NCI-H69 (cell line): ENCODE data around the gene NKAIN4.

Source experiments
- DNase-seq: peaks from one replicate; lab custom pipeline; 2025; lab: John Stamatoyannopoulos, UW

NKAIN4 gene

DNA sequence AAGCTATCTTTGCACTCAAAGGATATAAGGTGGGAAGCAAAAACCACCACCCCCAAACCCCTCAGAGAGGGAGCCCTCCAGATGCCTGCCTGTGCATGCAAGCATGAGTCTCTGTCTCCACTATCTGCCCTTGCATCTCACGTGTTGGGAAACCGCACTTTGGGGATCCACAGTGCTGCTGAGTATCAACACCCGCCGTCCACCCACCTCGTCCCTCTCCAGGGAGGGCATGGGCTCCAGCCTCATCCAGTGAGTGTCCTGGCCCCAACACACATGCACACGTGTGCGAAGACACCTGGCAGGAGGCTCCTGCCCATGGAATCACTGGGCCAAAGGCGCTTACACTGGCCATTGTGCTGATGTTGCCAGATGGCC is 34.8 kb downstream of the NKAIN4 start:
- no peak for DNase-seq

DNA sequence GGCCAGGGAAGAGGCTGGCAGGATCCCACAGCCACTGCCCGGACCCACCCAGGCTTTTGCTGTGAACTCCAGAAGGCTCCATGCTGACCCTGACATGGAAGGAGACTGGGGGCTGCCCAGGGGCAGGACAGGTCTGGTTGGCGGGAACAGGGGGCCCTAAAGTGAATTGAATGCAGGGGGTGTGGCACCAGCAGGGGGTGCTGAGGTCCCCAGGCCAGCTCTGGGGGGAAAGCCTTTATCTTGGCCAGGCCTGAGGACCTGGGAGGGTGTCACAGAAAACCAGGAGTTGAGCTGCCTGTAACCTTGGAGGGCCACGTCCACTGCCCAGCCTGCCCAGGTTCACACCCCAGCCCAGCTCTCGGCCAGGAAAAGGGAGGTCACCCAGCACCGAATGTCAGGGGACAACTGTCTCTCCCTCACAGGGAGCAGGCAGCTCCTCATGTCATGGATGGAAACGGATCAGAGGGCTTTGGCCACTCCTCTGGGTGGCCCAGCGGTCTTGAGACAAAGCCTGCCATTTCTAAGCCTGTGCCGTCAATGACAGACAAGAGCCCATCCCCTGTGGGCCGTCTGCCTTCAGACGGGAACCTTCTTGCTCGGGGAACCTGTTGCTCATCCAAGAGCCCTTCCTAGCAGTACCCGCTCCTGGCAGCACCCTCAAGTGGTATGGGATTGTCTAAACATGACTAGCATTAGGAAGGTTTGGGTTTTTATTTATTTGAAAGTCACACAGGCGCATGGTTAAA is 35.4 kb downstream of the NKAIN4 start:
- no peak for DNase-seq

DNA sequence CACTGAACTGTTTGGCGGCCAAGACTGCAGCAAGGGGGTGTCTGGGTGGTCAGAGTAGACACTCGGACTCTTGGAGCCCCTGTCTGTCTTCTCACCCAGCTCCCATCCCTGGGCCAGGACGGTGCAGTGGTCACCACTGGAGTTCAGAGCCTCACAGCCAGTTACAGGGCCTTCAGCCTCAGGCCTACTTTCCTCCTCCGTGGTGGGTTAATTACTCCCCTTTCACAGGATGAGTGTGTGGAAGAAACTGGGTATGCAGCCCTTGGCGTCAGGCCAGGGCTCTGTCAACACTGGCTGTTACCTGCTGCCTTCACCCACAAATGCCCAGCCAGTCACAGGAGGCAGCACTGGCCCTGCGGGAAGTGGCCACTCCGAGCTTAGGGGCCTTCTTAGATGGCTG is 36.6 kb downstream of the NKAIN4 start:
- peak; percentile 80 for DNase-seq

DNA sequence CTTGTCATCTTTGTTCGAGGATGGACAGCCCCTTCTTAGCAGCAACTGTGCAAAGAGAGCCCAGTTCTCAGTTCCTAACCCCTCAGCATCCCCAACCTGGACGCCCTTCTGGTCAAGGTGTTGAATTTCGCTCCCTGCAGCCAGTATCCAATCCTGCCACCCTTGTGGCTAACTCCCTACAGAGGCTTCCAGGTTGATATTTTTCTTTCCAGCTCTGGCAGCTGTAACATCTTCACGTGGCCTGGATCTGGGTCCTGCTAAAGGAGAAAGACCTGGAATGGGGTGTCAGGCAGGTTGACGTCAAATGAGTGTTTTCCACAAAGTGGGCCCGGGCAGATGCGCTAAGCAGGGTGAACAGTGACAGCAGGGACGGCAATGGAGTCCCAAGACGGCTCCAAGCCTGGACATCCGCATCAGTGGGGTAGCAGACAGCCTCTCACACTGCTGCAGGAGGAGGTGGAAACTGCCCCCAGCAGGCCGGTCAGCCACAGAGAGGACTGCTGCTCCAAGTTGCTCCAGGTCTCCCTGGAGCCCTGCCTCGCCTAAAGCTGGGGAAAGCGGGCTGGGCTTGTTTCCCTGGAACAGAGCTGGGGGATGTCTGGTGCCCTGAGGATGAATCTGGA is 37.3 kb downstream of the NKAIN4 start:
- DNase-seq = no peak

DNA sequence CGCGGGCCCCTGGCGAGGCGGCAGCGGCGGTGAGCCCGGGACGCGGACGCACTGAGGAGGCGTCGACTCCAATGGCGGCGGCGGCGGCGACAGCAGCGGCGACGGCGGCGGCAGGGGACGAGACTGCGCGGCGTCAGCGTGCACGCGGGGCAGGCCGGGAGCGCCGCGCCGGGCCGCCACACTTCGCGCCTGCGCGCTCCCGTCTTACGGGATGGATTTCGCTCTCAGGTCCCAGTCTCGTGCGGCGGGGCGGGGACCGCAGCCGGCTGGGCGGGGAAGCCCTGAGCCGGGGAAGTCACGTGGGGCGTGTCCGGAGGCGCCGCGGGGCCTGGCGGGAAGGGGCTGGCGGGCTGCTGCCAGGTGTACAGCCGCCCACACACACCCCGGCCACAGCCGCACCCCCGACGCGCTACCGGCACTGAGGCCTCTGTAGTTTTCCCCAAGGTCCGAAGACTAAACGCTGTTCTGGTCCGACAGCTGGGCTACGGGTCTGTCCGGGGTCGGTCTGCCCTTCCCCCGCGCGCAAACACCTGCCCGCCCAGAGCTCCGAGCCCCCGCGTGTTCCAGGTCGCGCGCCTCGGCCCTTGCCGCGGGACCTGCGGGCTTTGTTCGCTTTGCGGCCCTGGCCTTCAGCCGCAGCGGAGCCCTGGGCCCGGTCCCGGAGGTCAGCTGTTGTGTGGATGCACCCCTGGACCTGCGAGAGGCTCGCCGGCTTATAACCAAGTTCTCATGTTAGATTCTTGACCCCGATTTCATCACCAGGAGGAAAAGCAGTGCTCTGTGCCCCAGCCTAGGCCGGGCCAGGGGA is 38.0 kb downstream of the NKAIN4 start, which contains the start of gene YTHDF1:
YTHDF1 (minus strand) TSS at position 91 of the 808 bp plus-strand sequence. CDS start 239 bp downstream, outside the sequence.
- peak; percentile 94 for DNase-seq

DNA sequence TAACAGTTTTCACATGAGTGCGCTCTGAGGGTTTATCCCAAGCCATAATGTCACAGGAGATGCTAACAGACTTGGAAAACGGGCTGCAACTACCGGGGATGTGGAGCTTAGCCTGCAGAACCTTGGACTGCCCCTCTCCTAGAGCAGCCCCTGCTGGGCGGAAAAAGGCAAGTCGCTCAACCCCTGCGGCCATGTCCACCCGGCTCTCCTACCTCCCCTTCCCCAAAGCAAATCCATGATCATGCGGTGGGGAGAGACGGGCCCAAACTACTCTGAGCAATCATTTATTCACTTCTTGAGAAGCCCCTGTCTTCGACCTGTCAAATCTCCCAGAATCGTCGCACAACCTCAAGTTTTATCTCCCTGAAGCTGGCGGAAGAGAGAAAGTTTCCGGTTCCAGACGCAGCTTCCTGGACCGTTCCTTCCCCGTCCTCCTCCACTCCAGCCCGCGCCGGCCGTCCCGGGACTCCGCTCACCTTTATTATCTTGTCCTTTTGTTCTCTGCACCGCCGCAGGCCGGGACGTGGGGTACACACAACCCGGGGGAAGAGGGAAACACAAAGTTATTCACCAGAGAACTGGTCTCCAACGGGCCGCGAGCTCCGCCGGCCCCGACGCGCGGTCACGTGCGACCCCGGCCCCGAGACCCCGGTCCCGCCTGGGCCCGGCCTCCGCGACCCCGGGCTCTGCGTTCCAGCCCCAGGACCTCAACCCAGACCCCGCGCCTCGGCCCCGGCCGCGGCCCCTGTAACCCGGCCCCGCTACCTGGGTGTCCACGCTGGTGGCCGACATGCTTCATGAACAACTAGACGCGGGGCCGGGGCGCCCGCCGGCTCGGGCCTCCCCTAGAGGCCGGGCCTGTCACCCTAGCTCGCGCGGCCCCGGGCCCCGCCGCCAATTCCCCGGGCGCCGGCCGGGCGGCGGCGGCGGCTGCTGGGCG is 38.9 kb downstream of the NKAIN4 start:
- peak; percentile 31 for DNase-seq

DNA sequence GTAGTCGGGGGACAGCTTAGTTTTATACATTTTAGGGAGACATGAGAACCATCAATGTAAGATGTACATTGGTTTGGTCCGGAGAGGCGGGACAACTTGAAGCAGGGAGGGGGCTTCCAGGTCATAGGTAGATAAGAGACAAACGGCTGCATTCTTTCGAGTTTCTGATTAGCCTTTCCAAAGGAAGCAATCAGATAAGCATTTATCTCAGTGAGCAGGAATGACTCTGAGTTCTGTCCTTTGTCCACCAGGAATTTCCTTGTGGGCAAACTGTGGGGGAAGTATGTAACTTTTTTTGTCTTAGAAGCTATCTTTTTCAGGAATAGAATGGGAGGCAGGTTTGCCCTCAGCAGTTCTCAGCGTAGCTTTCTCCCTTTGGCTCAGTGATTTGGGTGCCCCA is 39.7 kb downstream of the NKAIN4 start:
- no peak for DNase-seq

DNA sequence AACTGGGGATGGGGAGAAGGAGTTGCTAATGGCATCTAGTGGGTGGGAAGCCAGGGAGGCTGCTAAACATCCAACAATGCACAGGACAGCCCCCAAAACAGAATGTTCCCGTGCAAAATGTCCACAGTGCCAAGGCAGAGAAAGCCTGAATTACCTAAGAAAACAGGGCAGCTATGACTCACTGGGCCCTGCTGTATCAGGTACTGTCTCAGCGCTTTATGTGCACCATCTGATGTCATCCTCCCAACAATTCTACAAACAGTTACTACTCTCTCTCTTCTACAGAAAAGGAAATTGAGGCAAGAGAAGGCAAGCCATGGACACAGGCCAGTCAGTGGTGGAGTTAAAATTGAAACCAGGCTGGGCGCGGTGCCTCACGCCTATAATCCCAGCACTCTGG is 41.5 kb downstream of the NKAIN4 start:
- DNase-seq = no peak

DNA sequence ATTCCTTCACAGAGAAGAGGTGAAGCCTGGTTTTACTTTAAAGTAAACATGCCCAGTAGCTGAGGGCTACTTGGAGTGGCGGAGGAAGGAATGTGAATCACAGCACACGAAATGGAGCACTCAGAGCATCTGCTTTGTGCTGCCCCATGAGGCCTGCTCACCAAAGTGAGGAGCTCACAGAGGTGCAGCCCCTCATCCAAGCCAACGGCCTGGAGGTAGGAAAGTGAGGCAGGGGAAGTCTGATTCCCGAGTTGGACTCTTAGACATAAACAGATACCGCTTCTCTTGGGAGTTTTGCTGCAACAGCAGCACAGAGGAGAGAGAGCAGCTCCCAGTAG is 41.9 kb downstream of the NKAIN4 start:
- DNase-seq = no peak

DNA sequence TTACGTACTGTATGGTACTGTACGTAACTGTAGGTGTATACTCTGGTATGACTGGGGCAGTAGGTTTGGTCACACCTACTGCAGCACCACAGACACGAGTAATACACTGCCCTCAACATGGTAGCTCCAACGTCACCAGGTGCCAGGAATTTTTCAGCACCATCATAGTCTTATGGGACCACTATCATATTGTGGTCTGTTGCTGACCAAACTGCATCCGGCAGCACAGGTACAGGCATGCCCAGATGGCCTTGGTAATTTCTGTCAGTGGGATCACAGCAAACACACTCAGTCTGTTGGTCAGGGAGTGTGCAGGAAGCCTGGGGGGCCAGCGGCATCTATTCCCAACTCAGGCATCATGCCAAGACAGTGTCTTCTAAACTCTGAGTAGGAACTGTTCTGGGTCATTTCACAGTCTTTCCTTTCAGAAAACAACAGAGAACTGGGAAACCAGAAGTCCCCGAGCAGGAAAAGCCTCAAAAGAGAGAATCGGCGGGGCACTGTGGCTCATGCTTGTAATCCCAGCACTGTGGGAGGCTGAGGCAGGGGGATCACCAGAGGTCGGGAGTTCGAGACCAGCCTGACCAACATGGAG is 44.2 kb downstream of the NKAIN4 start:
- peak; percentile 36 for DNase-seq

DNA sequence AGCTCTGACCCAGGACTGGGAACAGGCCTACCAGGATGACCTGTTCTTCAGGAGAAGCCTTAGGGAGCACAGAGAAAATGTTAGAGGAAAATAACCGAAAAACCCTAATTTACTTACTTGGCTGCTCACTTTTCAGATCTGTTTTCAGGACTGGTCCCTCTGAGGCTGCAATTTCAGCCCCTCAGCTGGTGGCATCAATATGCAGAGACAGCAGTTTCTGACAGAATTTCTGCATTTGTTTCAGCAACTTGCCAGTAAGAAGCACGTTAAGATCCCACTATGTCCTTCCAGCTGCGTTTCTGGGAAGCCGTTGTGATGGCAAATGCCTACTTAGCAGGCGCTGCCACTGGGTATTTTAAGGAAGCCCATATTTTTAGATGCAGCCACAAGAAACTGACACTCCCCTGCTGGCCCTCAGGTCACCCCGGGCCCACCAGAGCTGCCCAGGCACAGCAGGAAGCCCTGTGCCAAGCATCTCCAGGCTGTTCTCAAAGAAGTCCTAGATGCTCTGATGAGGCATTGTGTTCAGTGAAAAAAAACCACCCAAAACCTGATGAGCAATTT is 45.8 kb downstream of the NKAIN4 start:
- DNase-seq = no peak

DNA sequence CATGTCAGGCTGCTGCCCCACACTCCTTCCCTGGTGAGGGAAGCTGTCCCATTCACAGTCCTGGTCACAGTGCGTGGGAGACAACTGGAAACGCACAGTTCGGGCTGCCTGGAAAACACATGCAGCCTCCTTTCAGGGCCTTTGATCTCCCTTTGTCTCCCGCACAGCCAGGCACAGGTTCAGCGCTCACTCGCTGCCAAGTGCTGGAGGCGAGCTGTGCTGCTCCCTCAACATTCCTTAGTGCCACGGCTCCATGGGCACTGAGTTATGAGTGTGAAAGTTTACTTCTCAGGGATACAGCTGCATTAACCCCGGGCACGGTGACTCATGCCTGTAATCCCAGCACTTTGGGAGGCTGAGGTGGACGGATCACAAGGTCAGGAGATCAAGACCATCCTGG is 47.4 kb downstream of the NKAIN4 start:
- DNase-seq = no peak

DNA sequence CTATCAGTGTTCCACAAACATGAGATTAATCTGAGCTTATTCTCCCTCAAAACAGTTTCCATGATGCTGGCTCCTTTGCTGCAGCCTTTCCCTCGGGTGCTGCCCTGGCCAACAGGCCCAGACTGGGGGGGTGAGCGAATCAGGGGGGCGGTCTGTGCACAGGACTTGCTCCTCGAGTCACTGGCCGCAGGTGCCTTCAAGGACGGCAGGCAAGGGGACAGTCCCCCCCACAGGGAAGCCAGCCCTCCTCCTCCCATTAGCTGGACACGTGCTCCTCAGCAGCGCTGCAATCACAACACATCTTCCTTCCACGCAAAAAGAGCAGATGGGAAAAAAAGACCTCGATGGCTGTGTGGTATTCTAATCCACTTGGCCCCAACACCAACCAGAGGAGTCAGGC is 48.4 kb downstream of the NKAIN4 start:
- no peak for DNase-seq

DNA sequence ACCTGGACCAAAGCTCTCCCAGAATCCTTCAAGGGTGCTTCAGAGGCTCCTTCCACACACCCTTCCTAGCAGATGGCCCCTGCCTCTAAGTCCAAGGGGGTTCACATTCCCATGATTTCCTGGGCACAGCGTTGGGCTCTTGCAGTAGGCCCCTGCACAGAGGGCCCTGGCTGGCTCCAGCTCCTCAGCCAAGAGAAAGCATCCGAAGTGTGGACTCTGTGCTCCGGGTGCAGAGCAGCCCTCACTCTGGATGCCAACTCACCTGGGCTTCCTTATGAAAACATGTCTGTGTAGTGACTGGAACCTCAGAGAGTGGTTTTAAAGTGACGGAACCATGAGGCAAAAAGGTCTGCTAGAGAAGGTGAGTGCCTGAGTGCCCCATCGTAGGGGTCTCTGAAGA is 49.9 kb downstream of the NKAIN4 start:
- no peak for DNase-seq

DNA sequence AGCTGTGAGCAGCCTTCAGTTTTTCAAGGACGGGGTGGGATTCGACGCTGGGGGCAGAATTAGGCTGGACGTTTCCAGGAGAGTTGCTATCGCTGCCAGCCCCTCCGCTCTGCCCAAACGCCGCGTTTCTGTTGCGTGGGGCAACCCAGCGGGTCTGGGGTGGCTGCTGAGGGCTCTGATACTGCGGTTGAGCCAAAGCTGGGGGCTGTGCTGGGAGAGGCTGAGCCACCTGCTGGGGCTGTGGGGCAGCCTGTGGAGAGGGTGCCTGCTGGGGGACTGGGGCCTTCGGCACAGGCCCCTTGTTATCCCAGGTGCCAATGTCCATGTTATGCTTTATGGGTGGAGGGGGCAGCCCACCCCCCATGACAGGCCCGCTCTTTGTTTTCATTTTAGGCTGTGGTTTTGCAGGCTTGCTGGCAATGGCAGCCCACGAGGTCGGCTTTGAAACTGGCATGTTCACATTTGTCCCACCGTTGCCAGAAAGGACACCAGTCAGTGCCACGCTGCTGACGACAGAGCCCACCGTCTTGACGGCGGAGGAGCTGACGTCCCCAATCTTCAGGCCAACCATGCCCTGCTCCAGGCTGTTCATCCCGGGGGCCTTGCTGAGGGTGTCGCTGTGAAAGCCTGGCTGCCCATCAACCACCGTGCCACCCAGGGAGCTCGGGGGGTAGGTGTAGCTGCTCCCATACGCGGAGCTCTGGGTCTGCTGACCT is 51.3 kb downstream of the NKAIN4 start:
- DNase-seq = no peak

DNA sequence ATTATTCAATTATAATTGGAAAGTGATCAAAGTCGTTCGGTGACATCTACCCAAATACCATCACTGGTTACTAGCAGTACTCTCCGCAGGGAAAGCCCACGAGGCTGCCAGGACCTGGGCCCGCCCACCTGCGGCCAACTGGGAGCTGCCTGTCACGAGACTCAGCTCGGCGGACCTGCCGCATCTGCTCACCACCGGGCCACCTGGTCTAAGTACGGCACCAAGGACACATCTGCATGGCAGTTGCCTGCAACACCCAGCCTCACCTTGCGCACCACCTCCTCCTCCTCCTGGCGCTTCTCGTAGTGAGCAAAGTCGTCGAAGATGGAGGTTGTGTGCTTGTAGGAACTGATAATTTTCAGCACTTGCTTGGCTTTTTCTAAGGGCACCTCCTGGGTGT is 52.2 kb downstream of the NKAIN4 start:
- DNase-seq = no peak

DNA sequence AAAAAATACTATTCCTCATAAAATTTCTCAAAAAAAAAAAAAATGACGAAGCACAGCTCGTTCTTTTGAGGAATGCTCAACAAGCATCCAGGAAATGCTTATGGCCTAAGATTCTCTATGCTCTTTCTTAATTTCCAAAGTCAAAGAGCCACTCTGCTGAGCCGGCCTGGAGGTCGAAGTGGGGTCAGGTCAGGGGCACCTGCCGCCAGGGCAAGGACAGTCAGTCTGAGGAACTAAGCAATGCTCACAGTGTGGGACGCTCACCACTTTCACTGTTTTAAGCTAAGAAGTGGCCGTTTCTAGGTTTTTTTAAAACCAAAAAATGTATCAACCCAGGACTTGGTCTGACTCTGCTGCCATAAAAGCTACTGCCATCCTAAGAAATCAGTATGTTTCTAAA is 55.7 kb downstream of the NKAIN4 start:
- DNase-seq = no peak

DNA sequence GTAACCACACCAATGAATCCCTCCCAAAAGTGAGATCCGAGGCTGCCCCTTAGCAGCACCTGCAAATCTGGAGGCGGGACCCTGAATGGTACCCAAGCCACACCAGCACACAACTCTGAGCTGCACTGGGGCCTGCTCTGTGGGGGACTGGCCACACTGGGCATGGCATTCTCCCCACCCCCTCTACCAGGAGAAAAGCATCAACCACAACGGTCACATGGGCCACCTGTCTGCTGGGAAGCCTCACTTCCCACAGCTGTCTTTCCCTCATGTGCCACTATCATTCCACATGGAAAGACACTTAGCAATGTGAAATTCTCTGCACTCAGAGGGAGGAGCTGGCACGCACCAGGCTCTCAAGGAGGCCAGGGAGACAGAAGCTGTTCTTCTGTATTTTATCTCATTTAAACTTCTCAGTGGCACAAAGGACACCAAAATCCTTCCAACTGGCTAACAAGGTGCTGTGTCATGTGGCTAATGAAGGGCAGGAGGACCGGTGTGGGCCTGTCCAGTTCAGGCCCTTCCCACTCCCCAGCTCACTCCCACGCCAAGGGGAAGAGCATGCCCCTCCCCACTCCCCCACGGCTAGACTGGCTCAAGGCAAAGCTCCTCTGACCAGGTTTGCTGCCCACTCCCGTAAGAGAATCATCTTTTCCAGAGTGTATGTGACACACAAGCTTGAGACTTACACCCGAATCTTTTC is 57.3 kb downstream of the NKAIN4 start:
- no peak for DNase-seq

DNA sequence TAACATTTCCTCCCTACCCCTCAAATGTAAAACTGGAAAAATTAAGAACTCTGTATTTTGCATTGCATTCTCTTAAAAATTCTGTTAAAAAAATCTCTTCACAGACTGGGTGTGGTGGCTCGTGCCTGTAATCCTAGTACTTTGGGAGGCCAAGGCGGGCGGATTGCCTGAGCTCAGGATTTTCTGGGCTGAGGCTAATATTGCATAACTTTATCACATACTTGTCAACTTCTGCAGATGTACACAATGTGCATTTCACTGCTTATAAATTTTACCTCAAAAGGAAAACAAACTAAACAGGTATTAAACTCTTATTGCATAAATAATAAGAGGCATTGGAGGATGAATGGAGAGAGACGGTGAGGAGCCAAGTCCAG is 59.5 kb downstream of the NKAIN4 start:
- no peak for DNase-seq
